Hematopoietic multipotent progenitor cell treated with erythropoietin and hydrocortisone succinate and interleukin-3 and kit ligand, for 8 days (in vitro differentiated cells): ENCODE results near the gene CLCN7.

Experiments
- DNase-seq: peaks from one replicate; pipeline ENCODE4 v3.0.0-alpha.2; 2015

The CLCN7 gene

DNA sequence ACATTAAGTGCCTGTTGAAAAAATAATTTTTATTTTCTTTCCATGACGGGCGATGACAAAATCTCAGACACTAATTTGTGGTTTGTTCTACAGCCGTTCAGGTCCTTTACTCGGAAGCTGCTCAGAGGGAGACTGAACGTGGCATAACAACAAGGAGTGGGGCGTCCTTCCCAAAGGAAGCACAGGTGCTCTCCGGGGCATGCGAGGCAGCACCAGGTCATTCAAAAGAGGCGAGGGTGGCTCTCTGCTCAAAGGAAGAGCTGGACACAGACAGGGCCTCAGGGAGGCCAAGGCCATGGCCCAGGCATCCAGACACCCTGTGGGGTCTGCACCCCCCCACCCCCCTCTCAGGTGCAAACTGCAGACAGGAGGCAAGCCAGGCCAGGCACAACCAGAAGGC lies 76.5 kb downstream of the CLCN7 start:
- DNase-seq: no peak

DNA sequence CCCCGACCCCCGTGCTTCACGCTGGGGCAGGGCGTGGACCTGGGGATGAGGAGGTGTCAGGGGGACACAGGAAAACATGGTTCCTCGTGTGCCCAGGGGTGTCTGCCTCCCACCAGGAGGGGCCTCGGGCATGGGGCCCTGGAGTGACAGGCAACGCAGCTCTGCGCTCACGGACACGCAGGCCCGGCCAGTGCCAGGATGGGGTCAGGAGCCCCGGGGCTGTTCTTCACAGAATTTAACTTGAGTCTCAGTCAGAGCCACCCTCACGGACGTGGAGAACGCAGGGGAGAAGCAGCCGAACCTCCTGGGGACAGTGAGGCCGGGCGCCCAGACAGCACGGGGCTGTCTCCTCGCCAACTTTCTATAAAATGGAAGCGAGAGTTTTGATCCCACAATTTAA lies 77.0 kb downstream of the CLCN7 start:
- DNase-seq: no peak

DNA sequence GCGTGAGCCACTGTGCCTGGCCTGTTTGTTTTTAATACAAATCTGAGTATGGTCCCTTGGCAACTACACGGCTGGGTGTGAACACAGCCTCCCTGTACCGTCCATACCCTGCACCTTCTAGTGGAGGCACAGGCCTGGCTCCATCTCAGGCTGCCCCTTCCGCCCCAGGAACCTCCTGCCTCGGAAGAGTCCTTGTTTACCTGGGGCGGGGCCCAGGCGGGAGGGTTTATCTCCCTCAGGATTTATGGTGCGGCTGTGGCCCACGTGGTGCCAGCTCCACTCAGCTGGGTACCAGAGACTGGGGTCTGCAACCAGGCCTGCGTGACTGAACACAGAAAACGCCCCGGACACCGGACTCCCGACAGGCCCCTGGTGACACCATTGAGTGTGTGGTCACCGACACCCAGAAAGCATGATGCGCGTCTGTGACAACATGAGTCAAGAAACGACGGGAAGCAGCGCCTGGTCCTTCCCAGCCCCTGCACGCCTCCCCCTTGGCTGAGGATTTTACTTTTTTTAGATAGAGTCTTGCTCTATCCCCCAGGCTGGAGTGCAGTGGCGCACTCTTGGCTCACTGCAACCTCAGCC lies 79.3 kb downstream of the CLCN7 start:
- no peak for DNase-seq
